ENCODE data around the gene NPR2. TPM values are rescaled to one million over a fixed set of nuclear protein-coding genes. Genes with fewer than 3 reads are reported as not detected.
A peak's percentile ranks its signal among the peaks of the same experiment; 100 is the strongest.

Gene NPR2
- total RNA-seq, 4 donors from 2014 or later: 22.0 to 35.9 (median 29.7) TPM

GRCh38 chr9:35759795-35760194 lies 31.6 kb upstream of the NPR2 start:
- DNase-seq (ENCODE audit: extremely low spot score): no peak
- no peak for TF ChIP-seq CTCF (IDR thresholded peaks at IDR 0.05)
- TF ChIP-seq POLR2A (IDR thresholded peaks at IDR 0.05; ENCODE audit: low read depth): no peak
- TF ChIP-seq POLR2AphosphoS5 (IDR thresholded peaks at IDR 0.05): no peak
- no peak for TF ChIP-seq EP300 (IDR thresholded peaks at IDR 0.05)
- Histone ChIP-seq H3K27ac (replicated peaks in 1 of 4) (no peak overlapping the region), H3K4me1 (peaks cover 22 to 36% (median 35%) of the 10 kb centered on the region in 4 donors), H3K9me3 (no peaks in the 10 kb centered on the region), H3K36me3 (peaks cover 0 to 6% (median 5%) of the 10 kb centered on the region in 4 donors), H3K27me3 (no peaks in the 10 kb centered on the region), H3K4me3 (no peak overlapping the region)
- intact Hi-C loops (cut with DNase I): no loop called here
- 96% methylated on average over 4 of the region's 4 CpGs for WGBS

- no peaks in the 10 kb centered on the region for H3K27me3 ChIP-seq
- intact Hi-C loops (cut with DNase I): no loop called here
- TF ChIP-seq POLR2A (IDR thresholded peaks at IDR 0.05; ENCODE audit: low read depth): no peak
- no peak for TF ChIP-seq EP300 (IDR thresholded peaks at IDR 0.05)
- peak in 1 of 2 donors; percentile 5 for TF ChIP-seq POLR2AphosphoS5 (IDR thresholded peaks at IDR 0.05)
- DNase-seq (ENCODE audit: extremely low spot score): no peak
- no peaks in the 10 kb centered on the region for H3K9me3 ChIP-seq
- WGBS: 78% methylated on average over 2 of the region's 2 CpGs
- no peak overlapping the region for H3K4me3 ChIP-seq
- H3K27ac ChIP-seq (replicated peaks in 1 of 4): no peak overlapping the region
- no peaks in the 10 kb centered on the region for H3K36me3 ChIP-seq
- H3K4me1 ChIP-seq: peaks cover 22 to 36% (median 35%) of the 10 kb centered on the region in 4 donors
Measured at GRCh38 chr9:35760651-35761050, 30.7 kb upstream of the NPR2 start.

- DNase-seq (ENCODE audit: extremely low spot score): no peak
- H3K4me1 ChIP-seq: peaks cover 6 to 15% (median 11%) of the 10 kb centered on the region in 4 donors
- no peak overlapping the region for H3K27ac ChIP-seq (replicated peaks in 1 of 4)
- 80% methylated on average over 2 of the region's 2 CpGs for WGBS
- H3K9me3 ChIP-seq: no peaks in the 10 kb centered on the region
- no peak overlapping the region for H3K4me3 ChIP-seq
- intact Hi-C loops (cut with DNase I): no loop called here
- no peak for TF ChIP-seq EP300 (IDR thresholded peaks at IDR 0.05)
- TF ChIP-seq CTCF (IDR thresholded peaks at IDR 0.05): no peak
- TF ChIP-seq POLR2A (IDR thresholded peaks at IDR 0.05; ENCODE audit: low read depth): no peak
- TF ChIP-seq POLR2AphosphoS5 (IDR thresholded peaks at IDR 0.05): no peak
- no peaks in the 10 kb centered on the region for H3K27me3 ChIP-seq
- no peaks in the 10 kb centered on the region for H3K36me3 ChIP-seq
Measured at GRCh38 chr9:35763181-35763580, 28.2 kb upstream of the NPR2 start.

GRCh38 chr9:35763803-35764202 lies 27.6 kb upstream of the NPR2 start:
- no peak for TF ChIP-seq EP300 (IDR thresholded peaks at IDR 0.05)
- no peak for TF ChIP-seq CTCF (IDR thresholded peaks at IDR 0.05)
- TF ChIP-seq POLR2AphosphoS5 (IDR thresholded peaks at IDR 0.05): no peak
- no peak for TF ChIP-seq POLR2A (IDR thresholded peaks at IDR 0.05; ENCODE audit: low read depth)
- intact Hi-C loops (cut with DNase I): no loop called here
- Histone ChIP-seq H3K27me3 (no peaks in the 10 kb centered on the region), H3K4me1 (peaks cover 0 to 8% (median 4%) of the 10 kb centered on the region in 4 donors), H3K27ac (replicated peaks in 1 of 4) (no peak overlapping the region), H3K36me3 (no peaks in the 10 kb centered on the region), H3K9me3 (no peaks in the 10 kb centered on the region), H3K4me3 (no peak overlapping the region)
- 100% methylated on average over 1 of the region's 1 CpG for WGBS
- no peak for DNase-seq (ENCODE audit: extremely low spot score)

- Histone ChIP-seq H3K4me1 (peaks cover 17 to 25% (median 23%) of the 10 kb centered on the region in 4 donors), H3K36me3 (no peaks in the 10 kb centered on the region), H3K27me3 (no peaks in the 10 kb centered on the region), H3K4me3 (no peak overlapping the region), H3K9me3 (no peaks in the 10 kb centered on the region), H3K27ac (replicated peaks in 1 of 4) (no peak overlapping the region)
- no peak for TF ChIP-seq POLR2A (IDR thresholded peaks at IDR 0.05; ENCODE audit: low read depth)
- no peak for TF ChIP-seq CTCF (IDR thresholded peaks at IDR 0.05)
- no peak for TF ChIP-seq EP300 (IDR thresholded peaks at IDR 0.05)
- no peak for TF ChIP-seq POLR2AphosphoS5 (IDR thresholded peaks at IDR 0.05)
- WGBS: 87% methylated on average over 2 of the region's 2 CpGs
- intact Hi-C loops (cut with DNase I): no loop called here
- no peak for DNase-seq (ENCODE audit: extremely low spot score)
Measured at GRCh38 chr9:35766997-35767396, 24.4 kb upstream of the NPR2 start.
